CD4-positive, alpha-beta T cell (primary cell): ENCODE data around the gene CALB2. TPM values are rescaled to one million over a fixed set of nuclear protein-coding genes. Genes with fewer than 3 reads are reported as not detected.

Source experiments
- ATAC-seq: fragments of 200-7000 bp; cut with Tn5 transposase; one replicate; pipeline ENCODE4 v1.10.0; 2022; ENCODE audit warnings: mild to moderate bottlenecking; ENCODE audit not compliant: poor library complexity
- CTCF ChIA-PET: fragments of 350-600 bp; sonication (Branson Sonifier 250); formaldehyde crosslinking; loops from one replicate; lab custom pipeline; 2021; ENCODE audit warnings: antibody characterized with exemption, inconsistent platforms; lab: Charles Lee
- POLR2A ChIA-PET: fragments of 350-600 bp; sonication (Branson Sonifier 250); formaldehyde crosslinking; loops from one replicate; lab custom pipeline; 2021; ENCODE audit warnings: antibody characterized with exemption, inconsistent platforms; lab: Charles Lee
- DNase-seq, 14 experiments: peaks; one replicate each; pipeline ENCODE4 v3.0.0-alpha.2; 2013 to 2020; ENCODE audit warnings: mixed read lengths in 2 of 14
- H3K27ac ChIP-seq, 2 donors: one replicate each; pipeline versions ENCODE4 v1.5.1 to v1.7.0; 2013; ENCODE audit warnings: low read length in 2 of 2, low read depth in 1 of 2, mild to moderate bottlenecking in 1 of 2
- H3K27me3 ChIP-seq, 2 experiments: 1 replicate in 1 of 2; 2 replicates in 1 of 2; pipeline versions ENCODE4 v1.6.1 to v1.7.0; 2013; ENCODE audit warnings: low read length in 2 of 2, control low read depth in 1 of 2, mild to moderate bottlenecking in 1 of 2, moderate library complexity in 1 of 2; ENCODE audit not compliant: insufficient read depth in 2 of 2, control insufficient read depth in 1 of 2
- H3K36me3 ChIP-seq: one replicate; pipeline ENCODE4 v1.6.1; 2013; ENCODE audit warnings: low read length, control low read depth; ENCODE audit not compliant: insufficient read depth
- H3K4me1 ChIP-seq: one replicate; pipeline ENCODE4 v1.6.1; 2013; ENCODE audit warnings: low read length, control low read depth; ENCODE audit not compliant: insufficient read depth
- H3K4me3 ChIP-seq: one replicate; pipeline ENCODE4 v1.5.1; 2013; ENCODE audit warnings: mild to moderate bottlenecking, low read length, moderate library complexity
- H3K9me3 ChIP-seq, 2 experiments: 1 replicate in 1 of 2; 2 replicates in 1 of 2; pipeline versions ENCODE4 v1.6.1 to v1.7.0; 2013; ENCODE audit warnings: low read length in 2 of 2, mild to moderate bottlenecking in 2 of 2, control low read depth in 1 of 2, moderate library complexity in 1 of 2; ENCODE audit not compliant: control insufficient read depth in 1 of 2, insufficient read depth in 1 of 2
- H3K27ac Mint-ChIP-seq: one replicate; pipeline ENCODE4 v1.8.0; 2020; ENCODE audit warnings: mixed read lengths
- H3K27me3 Mint-ChIP-seq: one replicate; pipeline ENCODE4 v1.8.0; 2021; ENCODE audit warnings: mixed read lengths
- H3K36me3 Mint-ChIP-seq: one replicate; pipeline ENCODE4 v1.8.0; 2021; ENCODE audit warnings: low read depth, mixed read lengths
- H3K4me1 Mint-ChIP-seq: one replicate; pipeline ENCODE4 v1.8.0; 2021; ENCODE audit warnings: low read depth, mixed read lengths
- H3K4me3 Mint-ChIP-seq: one replicate; pipeline ENCODE4 v1.8.0; 2020; ENCODE audit warnings: mild to moderate bottlenecking, mixed read lengths
- H3K9me3 Mint-ChIP-seq: one replicate; pipeline ENCODE4 v1.8.0; 2020; ENCODE audit warnings: mixed read lengths
- intact Hi-C, 2 experiments: fragments of 100-400 bp; cut with DNase I in 1 of 2; cut with micrococcal nuclease in 1 of 2; formaldehyde crosslinking; loops; one replicate each; pipeline versions ENCODE4 v1.15.1 to v1.9.0; 2023 to 2025; cut with DNase I, micrococcal nuclease
- total RNA-seq, 174 experiments: library from RNA in 2 of 174; stranded (reverse) in 2 of 174; gene quantifications; one replicate each; pipeline ENCODE4 v1.2.3 and lab custom pipeline; 2021 to 2026
- TF ChIP-seq, protein P1 (sequence below): fragments of 200-600 bp; IDR thresholded peaks from one replicate; pipeline ENCODE4 v1.8.0; 2022; ENCODE audit warnings: antibody characterized with exemption, mild to moderate bottlenecking

CALB2 gene
- total RNA-seq, 2 experiments from 2014 or later: not detected

DNA sequence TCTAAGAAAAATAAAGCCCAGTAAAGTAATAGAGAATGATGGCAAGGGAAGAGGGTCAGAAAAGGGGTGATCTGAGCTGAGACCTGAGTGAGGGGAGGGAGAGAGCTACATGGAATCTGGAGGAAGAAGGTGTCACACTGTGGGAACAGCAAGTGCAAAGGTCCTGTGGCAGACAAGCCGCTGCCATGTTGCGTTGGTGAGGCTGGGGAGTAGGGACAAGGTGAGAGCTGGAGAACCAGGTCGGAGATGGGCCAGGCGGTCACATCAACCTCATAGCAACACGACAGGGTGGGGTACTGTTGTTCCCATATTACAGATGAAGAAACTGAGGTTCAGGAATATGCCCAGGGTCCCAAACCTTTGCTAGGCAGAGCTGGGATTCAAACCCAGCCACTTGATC, 16.6 kb upstream of the CALB2 start:
- H3K4me3 ChIP-seq: no peak overlapping the region
- ATAC-seq (no peak), DNase-seq (no peak)
- H3K27me3 ChIP-seq: peaks cover 0 to 17% of the 10 kb centered on the region in 2 experiments
- H3K9me3 Mint-ChIP-seq: no peaks in the 10 kb centered on the region
- H3K9me3 ChIP-seq: no peaks in the 10 kb centered on the region
- peaks cover 50% of the 10 kb centered on the region for H3K27me3 Mint-ChIP-seq
- ChIA-PET CTCF (no interaction called here), POLR2A (no interaction called here)
- H3K27ac ChIP-seq: no peak overlapping the region
- H3K4me3 Mint-ChIP-seq: no peak overlapping the region
- H3K36me3 Mint-ChIP-seq: no peaks in the 10 kb centered on the region
- no peaks in the 10 kb centered on the region for H3K36me3 ChIP-seq
- no peaks in the 10 kb centered on the region for H3K4me1 Mint-ChIP-seq
- no peaks in the 10 kb centered on the region for H3K4me1 ChIP-seq
- intact Hi-C loops: no loop called here
- TF ChIP-seq, protein P1, sequence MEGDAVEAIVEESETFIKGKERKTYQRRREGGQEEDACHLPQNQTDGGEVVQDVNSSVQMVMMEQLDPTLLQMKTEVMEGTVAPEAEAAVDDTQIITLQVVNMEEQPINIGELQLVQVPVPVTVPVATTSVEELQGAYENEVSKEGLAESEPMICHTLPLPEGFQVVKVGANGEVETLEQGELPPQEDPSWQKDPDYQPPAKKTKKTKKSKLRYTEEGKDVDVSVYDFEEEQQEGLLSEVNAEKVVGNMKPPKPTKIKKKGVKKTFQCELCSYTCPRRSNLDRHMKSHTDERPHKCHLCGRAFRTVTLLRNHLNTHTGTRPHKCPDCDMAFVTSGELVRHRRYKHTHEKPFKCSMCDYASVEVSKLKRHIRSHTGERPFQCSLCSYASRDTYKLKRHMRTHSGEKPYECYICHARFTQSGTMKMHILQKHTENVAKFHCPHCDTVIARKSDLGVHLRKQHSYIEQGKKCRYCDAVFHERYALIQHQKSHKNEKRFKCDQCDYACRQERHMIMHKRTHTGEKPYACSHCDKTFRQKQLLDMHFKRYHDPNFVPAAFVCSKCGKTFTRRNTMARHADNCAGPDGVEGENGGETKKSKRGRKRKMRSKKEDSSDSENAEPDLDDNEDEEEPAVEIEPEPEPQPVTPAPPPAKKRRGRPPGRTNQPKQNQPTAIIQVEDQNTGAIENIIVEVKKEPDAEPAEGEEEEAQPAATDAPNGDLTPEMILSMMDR: no peak
- no peak overlapping the region for H3K27ac Mint-ChIP-seq

DNA sequence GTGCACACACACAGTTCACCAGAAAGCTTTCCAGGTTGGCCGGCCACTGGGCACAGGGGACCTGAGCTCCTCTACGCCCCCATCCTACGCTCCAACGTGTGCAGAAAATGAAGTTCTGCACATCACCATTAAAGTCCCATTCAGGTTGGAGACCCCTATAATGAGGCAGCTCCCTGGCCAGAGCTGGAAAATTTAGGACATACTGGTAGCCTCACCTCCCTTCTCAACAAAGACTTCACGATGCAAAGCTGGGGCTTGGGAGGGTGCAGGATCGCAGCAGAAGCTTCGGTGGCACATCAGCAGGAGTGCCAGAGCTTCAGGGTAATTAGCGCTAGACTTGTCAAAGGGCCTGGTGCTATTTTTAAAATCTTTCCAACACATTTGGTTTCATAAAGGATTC, 15.4 kb upstream of the CALB2 start:
- intact Hi-C loops: no loop called here
- peaks cover 0 to 11% of the 10 kb centered on the region in 2 experiments for H3K27me3 ChIP-seq
- Mint-ChIP-seq H3K36me3 (no peaks in the 10 kb centered on the region), H3K4me3 (no peak overlapping the region), H3K27ac (no peak overlapping the region), H3K9me3 (no peaks in the 10 kb centered on the region), H3K4me1 (no peaks in the 10 kb centered on the region), H3K27me3 (peaks cover 47% of the 10 kb centered on the region)
- H3K27ac ChIP-seq: no peak overlapping the region
- H3K4me3 ChIP-seq: no peak overlapping the region
- H3K9me3 ChIP-seq: no peaks in the 10 kb centered on the region
- TF ChIP-seq, protein P1: no peak
- ChIA-PET CTCF (no interaction called here), POLR2A (no interaction called here)
- no peaks in the 10 kb centered on the region for H3K4me1 ChIP-seq
- H3K36me3 ChIP-seq: no peaks in the 10 kb centered on the region
- DNase-seq (no peak), ATAC-seq (no peak)

DNA sequence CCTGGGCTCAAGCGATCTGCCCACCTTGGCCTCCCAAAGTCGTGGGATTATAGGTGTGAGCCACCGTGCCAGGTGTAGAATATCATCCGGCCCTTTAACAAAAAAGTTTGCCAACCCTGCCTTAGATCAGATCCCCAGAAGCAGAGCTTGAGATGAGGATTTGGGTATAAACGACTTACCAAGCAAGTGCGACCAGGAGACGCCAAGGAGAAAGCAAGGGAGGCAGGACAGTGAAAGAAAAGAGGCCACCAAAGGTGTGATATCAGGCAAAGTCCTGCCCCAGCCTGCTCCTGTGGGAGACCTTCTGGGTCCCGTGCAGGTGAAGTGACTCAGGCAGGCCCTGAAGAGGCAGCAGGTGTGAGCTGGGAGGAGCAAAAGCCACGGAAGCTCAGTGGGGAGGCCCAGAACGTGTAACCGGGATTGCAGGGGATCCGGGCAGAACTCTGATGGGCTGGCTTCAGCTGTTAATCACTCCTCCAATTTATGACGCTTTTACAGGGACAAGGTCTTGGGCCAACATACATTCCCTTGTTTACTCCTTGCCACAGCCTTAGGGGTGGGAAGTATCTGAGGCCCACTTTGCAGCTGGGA, 14.1 kb upstream of the CALB2 start:
- TF ChIP-seq, protein P1: no peak
- no peak overlapping the region for H3K4me3 Mint-ChIP-seq
- H3K4me1 ChIP-seq: no peaks in the 10 kb centered on the region
- no peak for ATAC-seq
- no peaks in the 10 kb centered on the region for H3K9me3 Mint-ChIP-seq
- no peak overlapping the region for H3K4me3 ChIP-seq
- no peaks in the 10 kb centered on the region for H3K4me1 Mint-ChIP-seq
- intact Hi-C loops: no loop called here
- H3K9me3 ChIP-seq: no peaks in the 10 kb centered on the region
- no peak overlapping the region for H3K27ac Mint-ChIP-seq
- H3K27me3 ChIP-seq: peaks cover 0 to 1% of the 10 kb centered on the region in 2 experiments
- CTCF ChIA-PET: no interaction called here
- no peaks in the 10 kb centered on the region for H3K36me3 Mint-ChIP-seq
- peaks cover 37% of the 10 kb centered on the region for H3K27me3 Mint-ChIP-seq
- H3K27ac ChIP-seq: no peak overlapping the region
- no peak for DNase-seq
- POLR2A ChIA-PET: no interaction called here
- no peaks in the 10 kb centered on the region for H3K36me3 ChIP-seq
